Measurements from ENCODE around the gene CDCP2. TPM values are rescaled to one million over a fixed set of nuclear protein-coding genes. Genes with fewer than 3 reads are reported as not detected.

The CDCP2 gene
- total and polyA plus RNA-seq, 12 donors: 0.05 to 0.64 (median 0.25) TPM; not detected in 7

- Histone ChIP-seq H3K36me3 (replicated peaks in 1 of 2) (no peaks in the 10 kb centered on the region), H3K27ac (no peak overlapping the region), H3K9me3 (replicated peaks in 1 of 3) (no peaks in the 10 kb centered on the region), H3K4me3 (no peak overlapping the region), H3K27me3 (no peaks in the 10 kb centered on the region), H3K4me1 (replicated peaks in 1 of 2) (no peaks in the 10 kb centered on the region)
- intact Hi-C loops (cut with DNase I): no loop called here
- no peak for DNase-seq
- TF ChIP-seq POLR2A (IDR thresholded peaks at IDR 0.05): no peak
- no peak for TF ChIP-seq CTCF (IDR thresholded peaks at IDR 0.05)
- 86 to 97% (median 93%) methylated on average over 5 to 6 of the region's 6 CpGs for WGBS, 4 donors
Measured at GRCh38 chr1:54134295-54134694, 18.5 kb downstream of the CDCP2 start.

- DNase-seq: no peak
- intact Hi-C loops (cut with DNase I): no loop called here
- Histone ChIP-seq H3K36me3 (replicated peaks in 1 of 2) (no peaks in the 10 kb centered on the region), H3K4me1 (replicated peaks in 1 of 2) (no peaks in the 10 kb centered on the region), H3K27ac (no peak overlapping the region), H3K27me3 (no peaks in the 10 kb centered on the region), H3K9me3 (replicated peaks in 1 of 3) (no peaks in the 10 kb centered on the region), H3K4me3 (no peak overlapping the region)
- WGBS, 4 donors: 72 to 79% (median 76%) methylated on average over 2 of the region's 2 CpGs
- TF ChIP-seq POLR2A (IDR thresholded peaks at IDR 0.05) (no peak), CTCF (IDR thresholded peaks at IDR 0.05) (no peak)
Measured at GRCh38 chr1:54132495-54132894, 20.3 kb downstream of the CDCP2 start.

DNA sequence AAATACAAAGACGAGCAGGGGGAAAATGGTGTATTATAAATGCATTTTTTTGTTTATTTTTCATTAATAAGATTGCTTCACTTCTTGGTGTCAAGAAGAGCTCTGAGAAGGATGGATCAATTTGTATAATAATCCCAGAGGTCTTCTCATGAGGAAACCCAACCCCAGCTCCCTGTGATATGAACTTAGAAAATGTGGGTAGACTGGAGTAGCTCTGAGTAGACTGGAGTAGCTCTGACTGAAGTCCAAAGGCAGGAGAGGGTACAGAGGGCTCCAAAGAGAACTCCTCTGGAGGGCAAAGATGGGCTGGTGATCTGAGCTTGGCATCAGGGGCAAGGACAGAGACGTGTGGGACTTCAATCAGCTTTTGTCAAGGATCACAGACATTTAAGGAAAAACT lies 21.4 kb downstream of the CDCP2 start:
- WGBS, 4 donors: 73 to 98% (median 88%) methylated on average over 2 of the region's 2 CpGs
- H3K4me3 ChIP-seq: no peak overlapping the region
- H3K27me3 ChIP-seq: no peaks in the 10 kb centered on the region
- no peaks in the 10 kb centered on the region for H3K4me1 ChIP-seq (replicated peaks in 1 of 2)
- no peaks in the 10 kb centered on the region for H3K9me3 ChIP-seq (replicated peaks in 1 of 3)
- H3K27ac ChIP-seq: no peak overlapping the region
- intact Hi-C loops (cut with DNase I): no loop called here
- TF ChIP-seq POLR2A (IDR thresholded peaks at IDR 0.05) (no peak), CTCF (IDR thresholded peaks at IDR 0.05) (no peak)
- DNase-seq: no peak
- no peaks in the 10 kb centered on the region for H3K36me3 ChIP-seq (replicated peaks in 1 of 2)

DNA sequence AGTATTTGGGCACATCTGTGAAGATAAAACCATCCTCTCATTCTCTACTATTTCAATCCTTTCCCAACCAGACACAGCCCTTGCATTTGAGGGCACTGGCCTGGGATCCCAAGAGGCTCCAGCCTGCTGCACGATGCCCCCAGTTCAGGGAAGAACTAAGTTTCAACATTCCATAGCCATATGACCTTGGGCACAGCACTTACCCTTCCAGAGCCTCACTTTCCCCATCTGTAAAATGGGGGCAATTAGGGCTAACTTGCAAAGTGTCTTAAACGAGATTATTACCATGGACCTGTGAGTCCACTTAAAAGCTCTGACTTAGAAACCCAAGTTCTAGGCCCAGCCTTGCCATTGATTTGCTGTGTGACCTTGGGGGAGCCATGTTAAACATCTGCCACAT lies 22.9 kb downstream of the CDCP2 start:
- TF ChIP-seq CTCF (IDR thresholded peaks at IDR 0.05) (no peak), POLR2A (IDR thresholded peaks at IDR 0.05) (no peak)

More for the DNA sequence above, 22.9 kb downstream of the CDCP2 start:
- Histone ChIP-seq H3K27ac (no peak overlapping the region), H3K4me1 (replicated peaks in 1 of 2) (no peaks in the 10 kb centered on the region), H3K36me3 (replicated peaks in 1 of 2) (no peaks in the 10 kb centered on the region), H3K4me3 (no peak overlapping the region), H3K9me3 (replicated peaks in 1 of 3) (no peaks in the 10 kb centered on the region), H3K27me3 (no peaks in the 10 kb centered on the region)
- 77 to 90% (median 82%) methylated on average over 2 of the region's 2 CpGs for WGBS, 4 donors
- no peak for DNase-seq
- intact Hi-C loops (cut with DNase I): loop anchor here in 1 of 2 donors (10.0 kb wide), 1 partner anchor 145 kb away; no protein-coding TSS in a partner anchor
